H9 (cell line): ENCODE results near the gene KBTBD2. TPM values are rescaled to one million over a fixed set of nuclear protein-coding genes. Genes with fewer than 3 reads are reported as not detected.

ENCODE experiments used
- DNase-seq: peaks from one replicate; pipeline ENCODE4 v3.0.0-alpha.2; 2017
- H2AFZ ChIP-seq: one replicate; pipeline ENCODE4 v1.6.1; 2013; ENCODE audit warnings: mild to moderate bottlenecking, low read length, control low read depth, moderate library complexity
- H2AK5ac ChIP-seq: 2 replicates; pipeline ENCODE4 v1.6.1; 2013; ENCODE audit warnings: low read length, control low read depth, mixed read lengths; ENCODE audit not compliant: insufficient read length
- H2BK120ac ChIP-seq: one replicate; pipeline ENCODE4 v1.6.1; 2013; ENCODE audit warnings: low read depth, mild to moderate bottlenecking, low read length, control low read depth, inconsistent platforms; ENCODE audit not compliant: poor library complexity, severe bottlenecking
- H2BK12ac ChIP-seq: 2 replicates; pipeline ENCODE4 v1.6.1; 2013; ENCODE audit warnings: low read length, control low read depth, mixed read lengths, low read depth; ENCODE audit not compliant: insufficient read length
- H2BK15ac ChIP-seq: 2 replicates; pipeline ENCODE4 v1.6.1; 2013; ENCODE audit warnings: low read depth, low read length, control low read depth
- H2BK20ac ChIP-seq: one replicate; pipeline ENCODE4 v1.6.1; 2013; ENCODE audit warnings: low read depth, mild to moderate bottlenecking, low read length, control low read depth, inconsistent platforms; ENCODE audit not compliant: poor library complexity, severe bottlenecking
- H2BK5ac ChIP-seq: 2 replicates; pipeline ENCODE4 v1.6.1; 2013; ENCODE audit warnings: low read length, control low read depth, mixed read lengths; ENCODE audit not compliant: insufficient read length
- H3K14ac ChIP-seq: 2 replicates; pipeline ENCODE4 v1.6.1; 2013; ENCODE audit warnings: low read length, control low read depth; ENCODE audit not compliant: insufficient read depth
- H3K18ac ChIP-seq: 2 replicates; pipeline ENCODE4 v1.6.1; 2013; ENCODE audit warnings: low read depth, mild to moderate bottlenecking, mixed read lengths, low read length, control low read depth; ENCODE audit not compliant: insufficient read length
- H3K23ac ChIP-seq: 2 replicates; pipeline ENCODE4 v1.6.1; 2013; ENCODE audit warnings: low read length, control low read depth, mixed read lengths, low read depth; ENCODE audit not compliant: insufficient read length
- H3K23me2 ChIP-seq: 2 replicates; pipeline ENCODE4 v1.6.1; 2013; ENCODE audit warnings: low read depth, mild to moderate bottlenecking, mixed read lengths, low read length, control low read depth; ENCODE audit not compliant: insufficient read length, poor library complexity, severe bottlenecking
- H3K27ac ChIP-seq: 2 replicates; pipeline ENCODE4 v1.5.1; 2013; ENCODE audit warnings: low read length, control low read depth, mixed read lengths, low read depth; ENCODE audit not compliant: insufficient read length
- H3K27me3 ChIP-seq: 2 replicates; pipeline ENCODE4 v1.6.1; 2013; ENCODE audit warnings: low read length, control low read depth, inconsistent platforms; ENCODE audit not compliant: insufficient read depth
- H3K4ac ChIP-seq: 2 replicates; pipeline ENCODE4 v1.6.1; 2013; ENCODE audit warnings: low read depth, mild to moderate bottlenecking, control low read depth, inconsistent platforms, low read length, moderate library complexity
- H3K4me1 ChIP-seq: 2 replicates; pipeline ENCODE4 v1.6.1; 2013; ENCODE audit warnings: low read length, control low read depth, inconsistent platforms; ENCODE audit not compliant: insufficient read depth
- H3K4me2 ChIP-seq: 2 replicates; pipeline ENCODE4 v1.6.1; 2013; ENCODE audit warnings: low read length, control low read depth, mixed read lengths; ENCODE audit not compliant: insufficient read length, insufficient read depth
- H3K56ac ChIP-seq: 2 replicates; pipeline ENCODE4 v1.6.1; 2013; ENCODE audit warnings: low read depth, mild to moderate bottlenecking, mixed read lengths, low read length, control low read depth; ENCODE audit not compliant: insufficient read length
- H3K79me1 ChIP-seq: 2 replicates; pipeline ENCODE4 v1.6.1; 2013; ENCODE audit warnings: low read depth, mild to moderate bottlenecking, moderate library complexity, low read length, control low read depth, inconsistent platforms; ENCODE audit not compliant: insufficient read depth, poor library complexity, severe bottlenecking
- H3K79me2 ChIP-seq: 2 replicates; pipeline ENCODE4 v1.6.1; 2013; ENCODE audit warnings: low read length, control low read depth, inconsistent platforms; ENCODE audit not compliant: insufficient read depth
- H3K9ac ChIP-seq: 2 replicates; pipeline ENCODE4 v1.6.1; 2013; ENCODE audit warnings: low read length, control low read depth, mixed read lengths; ENCODE audit not compliant: insufficient read length; ENCODE audit errors: extremely low read depth
- H3K9me3 ChIP-seq: one replicate; pipeline ENCODE4 v1.6.1; 2013; ENCODE audit warnings: low read depth, low read length, inconsistent platforms; ENCODE audit not compliant: control insufficient read depth
- H3T11ph ChIP-seq: one replicate; pipeline ENCODE4 v1.6.1; 2013; ENCODE audit warnings: mild to moderate bottlenecking, low read length, control low read depth, inconsistent platforms
- H4K20me1 ChIP-seq: one replicate; pipeline ENCODE4 v1.6.1; 2013; ENCODE audit not compliant: control insufficient read depth, insufficient read length, insufficient read depth
- H4K5ac ChIP-seq: 2 replicates; pipeline ENCODE4 v1.6.1; 2013; ENCODE audit warnings: low read depth, mild to moderate bottlenecking, mixed read lengths, low read length, control low read depth; ENCODE audit not compliant: insufficient read length
- H4K8ac ChIP-seq: replicated peaks from 2 replicates; pipeline ENCODE4 v1.6.1; 2013; ENCODE audit warnings: low read length, control low read depth, mixed read lengths, low read depth; ENCODE audit not compliant: insufficient read length
- H4K91ac ChIP-seq: 2 replicates; pipeline ENCODE4 v1.6.1; 2013; ENCODE audit warnings: low read depth, mild to moderate bottlenecking, moderate library complexity, mixed read lengths, low read length, control low read depth; ENCODE audit not compliant: insufficient read length
- H3K27ac Mint-ChIP-seq, 3 experiments: 2 replicates in 2 of 3; 3 replicates in 1 of 3; pipeline ENCODE4 v1.8.0; 2020 to 2021; ENCODE audit warnings: mixed read lengths in 3 of 3, mild to moderate bottlenecking in 1 of 3, moderate library complexity in 1 of 3
- H3K27me3 Mint-ChIP-seq: 2 replicates; pipeline ENCODE4 v1.8.0; 2021; ENCODE audit warnings: low read depth, mild to moderate bottlenecking, moderate library complexity, mixed read lengths
- H3K36me3 Mint-ChIP-seq, 3 experiments: 2 replicates in 2 of 3; 3 replicates in 1 of 3; pipeline ENCODE4 v1.8.0; 2020 to 2021; ENCODE audit warnings: low read depth in 3 of 3, mixed read lengths in 3 of 3; ENCODE audit not compliant: insufficient read depth in 1 of 3
- H3K4me1 Mint-ChIP-seq, 2 experiments: 2 replicates each; pipeline ENCODE4 v1.8.0; 2020; ENCODE audit warnings: mixed read lengths in 2 of 2
- H3K4me3 Mint-ChIP-seq, 2 experiments: 2 replicates in 1 of 2; 3 replicates in 1 of 2; pipeline ENCODE4 v1.8.0; 2020 to 2021; ENCODE audit warnings: mild to moderate bottlenecking in 2 of 2, mixed read lengths in 2 of 2, moderate library complexity in 1 of 2
- H3K9me3 Mint-ChIP-seq, 2 experiments: 2 replicates in 1 of 2; 3 replicates in 1 of 2; pipeline ENCODE4 v1.8.0; 2020; ENCODE audit warnings: mild to moderate bottlenecking in 2 of 2, mixed read lengths in 2 of 2, moderate library complexity in 1 of 2
- CTCF ChIP-seq: fragments of 200-600 bp; sonication (generic); conservative IDR thresholded peaks from 3 replicates; pipeline ENCODE4 v1.8.0; 2021; ENCODE audit warnings: antibody characterized with exemption, mild to moderate bottlenecking
- WGBS: extraction: QIAGEN DNeasy Blood & Tissue Kit; methylation state at CpG from one replicate; pipeline ENCODE4 v1.1.7; 2013; ENCODE audit warnings: missing lambda C conversion rate, low lambda C conversion rate, mixed read lengths; ENCODE audit not compliant: insufficient read length; ENCODE audit errors: extremely low coverage; 5-methylcytosine and 5-hydroxymethylcytosine counted together
- total RNA-seq: library from RNA; stranded (reverse); gene quantifications from 2 replicates; pipeline ENCODE4 v1.2.1, GENCODE V29; 2021

Gene KBTBD2
- total RNA-seq, 1 experiment from 2014 or later: 34.2 TPM

GRCh38 chr7:32890793-32891042, 842 bp downstream of the KBTBD2 start:
- H3K56ac ChIP-seq: no peak overlapping the region
- Mint-ChIP-seq H3K36me3 (no peaks in the 10 kb centered on the region; a peak in 2 of 7 replicates), H3K9me3 (no peaks in the 10 kb centered on the region; a peak in 2 of 5 replicates), H3K4me3 (peak overlapping the region; percentile 90 to 98), H3K27me3 (peaks cover 8% of the 10 kb centered on the region), H3K4me1 (peaks cover 29 to 34% of the 10 kb centered on the region in 2 experiments), H3K27ac (peak overlapping the region; percentile 94 to 98 (median 95))
- peaks cover 11% of the 10 kb centered on the region for H3K23me2 ChIP-seq
- H3K18ac ChIP-seq: no peak overlapping the region
- WGBS: no CpG with 5 or more reads among the region's 8 CpGs
- no peak overlapping the region for H4K91ac ChIP-seq
- no peak overlapping the region for H2AK5ac ChIP-seq
- H3K79me1 ChIP-seq: peaks cover 5% of the 10 kb centered on the region
- H2BK12ac ChIP-seq: no peak overlapping the region
- no peaks in the 10 kb centered on the region for H3K9me3 ChIP-seq
- no peaks in the 10 kb centered on the region for H3K27me3 ChIP-seq
- no peaks in the 10 kb centered on the region for H3K4me1 ChIP-seq
- H3K9ac ChIP-seq: peak overlapping the region; percentile 85
- peak overlapping the region; percentile 88 for H3K4me2 ChIP-seq
- no peak overlapping the region for H2BK20ac ChIP-seq
- no peak overlapping the region for H3K23ac ChIP-seq
- H3K14ac ChIP-seq: no peak overlapping the region
- H2BK120ac ChIP-seq: no peak overlapping the region
- H3T11ph ChIP-seq: no peak overlapping the region
- H3K4ac ChIP-seq: no peak overlapping the region
- H4K8ac ChIP-seq: no peak overlapping the region
- DNase-seq: no peak
- no peak overlapping the region for H2BK15ac ChIP-seq
- H4K20me1 ChIP-seq: no peaks in the 10 kb centered on the region
- H3K79me2 ChIP-seq: peaks cover 30% of the 10 kb centered on the region; the same call in 1 of the 2 replicates
- peak overlapping the region; percentile 65 for H3K27ac ChIP-seq
- no peak overlapping the region for H2AFZ ChIP-seq
- no peak overlapping the region for H2BK5ac ChIP-seq
- no peak for TF ChIP-seq CTCF
- no peak overlapping the region for H4K5ac ChIP-seq
